HCT116 (cell line): ENCODE measurements around the gene ERCC6L. TPM values are rescaled to one million over a fixed set of nuclear protein-coding genes. Genes with fewer than 3 reads are reported as not detected.

Source experiments
- ATAC-seq: fragments of 200-7000 bp; cut with Tn5 transposase; 2 replicates; pipeline ENCODE4 v1.9.1; 2020; ENCODE audit warnings: mild to moderate bottlenecking, moderate library complexity
- BruUV-seq: library from RNA; stranded (reverse); fragments of 400-500 nt; replicated peaks from 2 replicates; lab custom pipeline; 2021; lab: Mats Ljungman, UMichigan
- CTCF ChIA-PET: fragments of 300-600 bp; sonication (Branson Sonifier 250); formaldehyde crosslinking; loops from one replicate; lab custom pipeline; 2021; ENCODE audit warnings: antibody characterized with exemption; lab: Charles Lee
- POLR2A ChIA-PET: fragments of 300-600, 350-600 bp; sonication (Branson Sonifier 250); formaldehyde crosslinking; loops from one replicate; lab custom pipeline; 2021; ENCODE audit warnings: antibody characterized with exemption; lab: Charles Lee
- RAD21 ChIA-PET, 2 experiments: fragments of 300-600 bp; sonication (Branson Sonifier 250); formaldehyde crosslinking; loops; one replicate each; lab custom pipeline; 2023; ENCODE audit warnings: low total read pairs in 2 of 2; ENCODE audit not compliant: uncharacterized antibody in 2 of 2, unreplicated experiment in 2 of 2, low non-redundant PET in 1 of 2; lab: Charles Lee
- DNase-seq: peaks from one replicate; pipeline ENCODE4 v3.0.0-alpha.2; 2010; ENCODE audit warnings: low read depth, low spot score
- H2AFZ ChIP-seq: fragments of 200-600 bp; shearing (Covaris generic), sonication (generic); 2 replicates; pipeline ENCODE4 v1.6.1; 2017; ENCODE audit warnings: low read depth, mixed run types, mixed read lengths, antibody characterized with exemption, low read length; ENCODE audit not compliant: poor library complexity, severe bottlenecking
- H3K27ac ChIP-seq: 2 replicates; pipeline ENCODE4 v1.5.1; 2012; ENCODE audit warnings: low read depth, low read length
- H3K27me3 ChIP-seq: fragments of 200-600 bp; sonication (generic); 2 replicates; pipeline ENCODE4 v1.6.1; 2016; ENCODE audit warnings: mixed run types, low read length, mixed read lengths; ENCODE audit not compliant: insufficient read depth
- H3K36me3 ChIP-seq, 2 experiments: fragments of 200-500 bp in 1 of 2; fragments of 200-600 bp in 1 of 2; sonication (Bioruptor generic) in 1 of 2; sonication (generic) in 1 of 2; 2 replicates each; pipeline versions ENCODE4 v1.5.1 to v1.6.1; 2014 to 2016; ENCODE audit warnings: low read length in 2 of 2, inconsistent platforms in 1 of 2, mixed read lengths in 1 of 2, mixed run types in 1 of 2; ENCODE audit not compliant: insufficient read depth in 2 of 2, control insufficient read depth in 1 of 2
- H3K4me1 ChIP-seq, 2 experiments: fragments of 200-600 bp in 1 of 2; sonication (generic) in 1 of 2; 2 replicates each; pipeline versions ENCODE4 v1.5.1 to v1.6.1; 2012 to 2017; ENCODE audit warnings: low read length in 2 of 2, inconsistent platforms in 1 of 2, mild to moderate bottlenecking in 1 of 2, mixed read lengths in 1 of 2, mixed run types in 1 of 2, moderate library complexity in 1 of 2; ENCODE audit not compliant: insufficient read depth in 2 of 2, control insufficient read depth in 1 of 2
- H3K4me2 ChIP-seq: fragments of 200-600 bp; sonication (generic); 2 replicates; pipeline ENCODE4 v1.6.1; 2017; ENCODE audit warnings: mixed run types, low read length, mixed read lengths
- H3K4me3 ChIP-seq, 2 experiments: fragments of 200-600 bp in 1 of 2; sonication (generic) in 1 of 2; replicated peaks in 1 of 2; 2 replicates each; pipeline ENCODE4 v1.5.1; 2011 to 2016; ENCODE audit warnings: low read length in 2 of 2, control low read depth in 1 of 2, low read depth in 1 of 2, mild to moderate bottlenecking in 1 of 2, mixed read lengths in 1 of 2, mixed run types in 1 of 2
- H3K79me2 ChIP-seq: fragments of 200-600 bp; sonication (generic); 2 replicates; pipeline ENCODE4 v1.6.1; 2017; ENCODE audit warnings: mild to moderate bottlenecking, mixed run types, low read length, moderate library complexity, mixed read lengths; ENCODE audit not compliant: insufficient read depth
- H3K9ac ChIP-seq: fragments of 200-600 bp; sonication (generic); 2 replicates; pipeline ENCODE4 v1.6.1; 2016; ENCODE audit warnings: low read length, mixed read lengths
- H3K9me2 ChIP-seq: fragments of 200-600 bp; sonication (generic), shearing (Covaris generic); 2 replicates; pipeline ENCODE4 v1.6.1; 2017; ENCODE audit warnings: mixed run types, mild to moderate bottlenecking, moderate library complexity; ENCODE audit not compliant: insufficient read depth
- H3K9me3 ChIP-seq, 2 experiments: fragments of 200-500 bp in 1 of 2; fragments of 200-600 bp in 1 of 2; sonication (Bioruptor generic) in 1 of 2; sonication (generic) in 1 of 2; 2 replicates each; pipeline ENCODE4 v1.6.1; 2014 to 2017; ENCODE audit warnings: low read length in 2 of 2, mixed read lengths in 2 of 2, inconsistent platforms in 1 of 2, low read depth in 1 of 2, mild to moderate bottlenecking in 1 of 2, mixed run types in 1 of 2, moderate library complexity in 1 of 2; ENCODE audit not compliant: control insufficient read depth in 1 of 2, insufficient read depth in 1 of 2
- H4K20me1 ChIP-seq: fragments of 200-600 bp; sonication (generic), shearing (Covaris generic); 2 replicates; pipeline ENCODE4 v1.6.1; 2017; ENCODE audit warnings: mixed run types, mild to moderate bottlenecking, moderate library complexity; ENCODE audit not compliant: insufficient read depth
- ATF3 ChIP-seq: IDR thresholded peaks from 2 replicates; pipeline ENCODE4 v1.6.1; 2012
- CBX3 ChIP-seq: IDR thresholded peaks from 2 replicates; pipeline ENCODE4 v1.6.1; 2012; ENCODE audit warnings: low read depth
- CEBPB ChIP-seq: IDR thresholded peaks from 2 replicates; pipeline ENCODE4 v1.6.1; 2012; ENCODE audit warnings: low read depth
- EGR1 ChIP-seq: IDR thresholded peaks from 2 replicates; pipeline ENCODE4 v1.6.1; 2012; ENCODE audit warnings: low read depth
- RAD21 ChIP-seq: IDR thresholded peaks from 2 replicates; pipeline ENCODE4 v1.6.1; 2012; ENCODE audit warnings: low read depth, mild to moderate bottlenecking
- SIN3A ChIP-seq: IDR thresholded peaks from 2 replicates; pipeline ENCODE4 v1.6.1; 2012; ENCODE audit warnings: low read depth
- SP1 ChIP-seq: IDR thresholded peaks from 2 replicates; pipeline ENCODE4 v1.6.1; 2012; ENCODE audit warnings: low read depth
- intact Hi-C: fragments of 100-400 bp; cut with micrococcal nuclease; formaldehyde crosslinking; loops from 2 replicates; pipeline ENCODE4 v1.10.0; 2022
- total RNA-seq: library from RNA; stranded (reverse); gene quantifications from one replicate; pipeline ENCODE4 v1.2.1, GENCODE V29; 2021; ENCODE audit not compliant: unreplicated experiment
- TF ChIP-seq, protein P1 (sequence below), 3 experiments: fragments of 200-600 bp in 1 of 3; sonication (generic) in 1 of 3; IDR thresholded peaks in 2 of 3; conservative IDR thresholded peaks in 1 of 3; 2 replicates each; pipeline ENCODE4 v1.5.1; 2012 to 2017; ENCODE audit warnings: low read depth in 2 of 3, low read length in 2 of 3, antibody characterized with exemption in 1 of 3, borderline replicate concordance in 1 of 3, control low read depth in 1 of 3, mild to moderate bottlenecking in 1 of 3, mixed read lengths in 1 of 3, mixed run types in 1 of 3, moderate library complexity in 1 of 3; ENCODE audit not compliant: insufficient read depth in 1 of 3
- TF ChIP-seq, protein P2 (sequence below): IDR thresholded peaks from 2 replicates; pipeline ENCODE4 v1.6.1; 2012; ENCODE audit warnings: low read depth

Gene ERCC6L
- total RNA-seq, 1 experiment from 2014 or later: 12.5 TPM

DNA sequence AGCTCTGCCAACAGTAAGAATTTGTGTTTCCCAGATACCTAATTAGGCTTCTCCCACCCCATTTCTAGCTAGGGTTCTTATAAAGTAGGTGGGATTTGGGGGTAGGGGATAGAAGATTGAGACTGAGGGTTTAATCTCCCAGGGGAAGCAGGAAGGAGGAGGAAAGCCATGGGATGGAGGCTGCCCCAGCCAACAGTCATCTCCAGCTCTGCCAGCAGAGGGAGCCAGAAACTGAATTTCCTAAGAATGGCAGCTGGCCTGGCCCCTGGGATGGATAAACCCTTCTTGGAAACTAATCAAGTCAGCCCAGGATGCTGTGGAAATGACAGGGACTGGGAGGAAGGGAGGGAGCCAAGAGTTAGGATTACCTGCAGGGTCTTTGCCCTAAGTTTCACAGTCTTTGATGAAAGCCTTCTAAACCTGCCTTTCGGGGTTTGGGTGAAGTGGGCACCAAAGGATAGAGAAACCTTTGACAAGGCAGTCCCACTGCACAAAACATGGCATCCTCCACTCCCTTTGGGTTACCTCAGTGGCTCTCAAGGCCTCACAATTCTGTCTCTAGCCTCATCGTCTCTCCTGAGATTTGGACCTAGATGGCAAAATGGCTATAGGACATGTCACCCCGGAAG lies 6.7 kb upstream of the ERCC6L start:
- ATAC-seq: peak; percentile 90

More for the DNA sequence above, 6.7 kb upstream of the ERCC6L start:
- Histone ChIP-seq H3K36me3 (no peaks in the 10 kb centered on the region), H4K20me1 (no peaks in the 10 kb centered on the region), H3K4me3 (no peak overlapping the region), H3K27ac (no peak overlapping the region), H3K4me2 (no peak overlapping the region), H3K27me3 (no peaks in the 10 kb centered on the region), H3K4me1 (peaks cover 0 to 9% of the 10 kb centered on the region in 2 experiments; a peak in 3 of 4 replicates), H3K9me3 (no peaks in the 10 kb centered on the region), H2AFZ (no peak overlapping the region), H3K9me2 (no peaks in the 10 kb centered on the region), H3K9ac (no peak overlapping the region), H3K79me2 (no peaks in the 10 kb centered on the region)
- ChIA-PET RAD21 (interaction anchor here in 1 of 2 experiments (0.7 kb wide), 1 partner anchor 61 kb away, joined by 3 read pairs; no protein-coding TSS in a partner anchor), POLR2A (no interaction called here), CTCF (interaction anchor here (0.9 to 1.3 kb wide), 2 partner anchors 295 to 300 kb away, joined by 3 to 6 read pairs; no protein-coding TSS in a partner anchor)
- intact Hi-C loops: loop anchor here (1.0 kb wide), 1 partner anchor 295 kb away; no protein-coding TSS in a partner anchor
- BruUV-seq: no TSS peak
- DNase-seq: peak; percentile 13
- TF ChIP-seq SP1 (no peak), ATF3 (no peak), SIN3A (no peak), CEBPB (no peak), CBX3 (no peak), EGR1 (no peak), RAD21 (peak; percentile 79)
- TF ChIP-seq, protein P1, sequence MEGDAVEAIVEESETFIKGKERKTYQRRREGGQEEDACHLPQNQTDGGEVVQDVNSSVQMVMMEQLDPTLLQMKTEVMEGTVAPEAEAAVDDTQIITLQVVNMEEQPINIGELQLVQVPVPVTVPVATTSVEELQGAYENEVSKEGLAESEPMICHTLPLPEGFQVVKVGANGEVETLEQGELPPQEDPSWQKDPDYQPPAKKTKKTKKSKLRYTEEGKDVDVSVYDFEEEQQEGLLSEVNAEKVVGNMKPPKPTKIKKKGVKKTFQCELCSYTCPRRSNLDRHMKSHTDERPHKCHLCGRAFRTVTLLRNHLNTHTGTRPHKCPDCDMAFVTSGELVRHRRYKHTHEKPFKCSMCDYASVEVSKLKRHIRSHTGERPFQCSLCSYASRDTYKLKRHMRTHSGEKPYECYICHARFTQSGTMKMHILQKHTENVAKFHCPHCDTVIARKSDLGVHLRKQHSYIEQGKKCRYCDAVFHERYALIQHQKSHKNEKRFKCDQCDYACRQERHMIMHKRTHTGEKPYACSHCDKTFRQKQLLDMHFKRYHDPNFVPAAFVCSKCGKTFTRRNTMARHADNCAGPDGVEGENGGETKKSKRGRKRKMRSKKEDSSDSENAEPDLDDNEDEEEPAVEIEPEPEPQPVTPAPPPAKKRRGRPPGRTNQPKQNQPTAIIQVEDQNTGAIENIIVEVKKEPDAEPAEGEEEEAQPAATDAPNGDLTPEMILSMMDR (IDR thresholded peaks at IDR 0.05 in 2 of 3, conservative IDR thresholded peaks at IDR 0.05 in 1 of 3; ENCODE audit: borderline replicate concordance in 1 of 3, insufficient read depth in 1 of 3, low read depth in 2 of 3, low read length in 2 of 3): peak; percentile 56 to 65 (median 61); a peak in 5 of 6 replicates
- TF ChIP-seq, protein P2, sequence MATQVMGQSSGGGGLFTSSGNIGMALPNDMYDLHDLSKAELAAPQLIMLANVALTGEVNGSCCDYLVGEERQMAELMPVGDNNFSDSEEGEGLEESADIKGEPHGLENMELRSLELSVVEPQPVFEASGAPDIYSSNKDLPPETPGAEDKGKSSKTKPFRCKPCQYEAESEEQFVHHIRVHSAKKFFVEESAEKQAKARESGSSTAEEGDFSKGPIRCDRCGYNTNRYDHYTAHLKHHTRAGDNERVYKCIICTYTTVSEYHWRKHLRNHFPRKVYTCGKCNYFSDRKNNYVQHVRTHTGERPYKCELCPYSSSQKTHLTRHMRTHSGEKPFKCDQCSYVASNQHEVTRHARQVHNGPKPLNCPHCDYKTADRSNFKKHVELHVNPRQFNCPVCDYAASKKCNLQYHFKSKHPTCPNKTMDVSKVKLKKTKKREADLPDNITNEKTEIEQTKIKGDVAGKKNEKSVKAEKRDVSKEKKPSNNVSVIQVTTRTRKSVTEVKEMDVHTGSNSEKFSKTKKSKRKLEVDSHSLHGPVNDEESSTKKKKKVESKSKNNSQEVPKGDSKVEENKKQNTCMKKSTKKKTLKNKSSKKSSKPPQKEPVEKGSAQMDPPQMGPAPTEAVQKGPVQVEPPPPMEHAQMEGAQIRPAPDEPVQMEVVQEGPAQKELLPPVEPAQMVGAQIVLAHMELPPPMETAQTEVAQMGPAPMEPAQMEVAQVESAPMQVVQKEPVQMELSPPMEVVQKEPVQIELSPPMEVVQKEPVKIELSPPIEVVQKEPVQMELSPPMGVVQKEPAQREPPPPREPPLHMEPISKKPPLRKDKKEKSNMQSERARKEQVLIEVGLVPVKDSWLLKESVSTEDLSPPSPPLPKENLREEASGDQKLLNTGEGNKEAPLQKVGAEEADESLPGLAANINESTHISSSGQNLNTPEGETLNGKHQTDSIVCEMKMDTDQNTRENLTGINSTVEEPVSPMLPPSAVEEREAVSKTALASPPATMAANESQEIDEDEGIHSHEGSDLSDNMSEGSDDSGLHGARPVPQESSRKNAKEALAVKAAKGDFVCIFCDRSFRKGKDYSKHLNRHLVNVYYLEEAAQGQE: no peak
